ENCODE results near the gene ZBTB43. TPM values are rescaled to one million over a fixed set of nuclear protein-coding genes. Genes with fewer than 3 reads are reported as not detected.

ZBTB43 gene
- total RNA-seq, 1 donor from 2014 or later = 17.7 TPM

DNA sequence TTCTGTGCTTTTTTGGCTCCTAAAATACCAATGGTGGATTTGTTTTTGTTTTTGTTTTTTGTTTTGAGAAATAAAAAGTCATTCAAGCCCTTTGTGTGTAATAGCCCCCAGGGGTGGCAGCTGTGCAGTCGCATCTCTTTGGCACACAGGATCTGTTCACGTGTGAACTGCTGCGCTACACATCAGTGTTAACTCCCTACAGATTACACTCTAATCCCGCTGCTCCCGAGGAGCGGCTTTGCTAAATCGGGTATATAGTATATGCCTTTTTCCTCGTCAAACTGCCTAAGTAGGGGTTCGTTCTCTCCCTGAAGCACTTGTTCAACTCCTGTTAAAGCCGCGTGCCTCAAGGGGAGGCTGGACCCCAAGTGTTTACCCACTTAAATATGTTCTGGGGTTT lies 77.9 kb downstream of the ZBTB43 start:
- Mint-ChIP-seq H3K27ac (ENCODE audit: unreplicated experiment) (no peak overlapping the region), H3K4me3 (ENCODE audit: unreplicated experiment) (no peak overlapping the region), H3K27me3 (ENCODE audit: low read depth) (no peaks in the 10 kb centered on the region), H3K9me3 (ENCODE audit: low read depth) (no peaks in the 10 kb centered on the region), H3K36me3 (ENCODE audit: low read depth) (peaks cover 26% of the 10 kb centered on the region), H3K4me1 (ENCODE audit: low read depth) (no peaks in the 10 kb centered on the region)
- TF ChIP-seq, protein P1, sequence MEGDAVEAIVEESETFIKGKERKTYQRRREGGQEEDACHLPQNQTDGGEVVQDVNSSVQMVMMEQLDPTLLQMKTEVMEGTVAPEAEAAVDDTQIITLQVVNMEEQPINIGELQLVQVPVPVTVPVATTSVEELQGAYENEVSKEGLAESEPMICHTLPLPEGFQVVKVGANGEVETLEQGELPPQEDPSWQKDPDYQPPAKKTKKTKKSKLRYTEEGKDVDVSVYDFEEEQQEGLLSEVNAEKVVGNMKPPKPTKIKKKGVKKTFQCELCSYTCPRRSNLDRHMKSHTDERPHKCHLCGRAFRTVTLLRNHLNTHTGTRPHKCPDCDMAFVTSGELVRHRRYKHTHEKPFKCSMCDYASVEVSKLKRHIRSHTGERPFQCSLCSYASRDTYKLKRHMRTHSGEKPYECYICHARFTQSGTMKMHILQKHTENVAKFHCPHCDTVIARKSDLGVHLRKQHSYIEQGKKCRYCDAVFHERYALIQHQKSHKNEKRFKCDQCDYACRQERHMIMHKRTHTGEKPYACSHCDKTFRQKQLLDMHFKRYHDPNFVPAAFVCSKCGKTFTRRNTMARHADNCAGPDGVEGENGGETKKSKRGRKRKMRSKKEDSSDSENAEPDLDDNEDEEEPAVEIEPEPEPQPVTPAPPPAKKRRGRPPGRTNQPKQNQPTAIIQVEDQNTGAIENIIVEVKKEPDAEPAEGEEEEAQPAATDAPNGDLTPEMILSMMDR (IDR thresholded peaks at IDR 0.05) = no peak
- DNase-seq (ENCODE audit: low spot score) = no peak

- Mint-ChIP-seq H3K27me3 (ENCODE audit: low read depth) (no peaks in the 10 kb centered on the region), H3K9me3 (ENCODE audit: low read depth) (no peaks in the 10 kb centered on the region), H3K27ac (ENCODE audit: unreplicated experiment) (no peak overlapping the region), H3K36me3 (ENCODE audit: low read depth) (peaks cover 26% of the 10 kb centered on the region), H3K4me1 (ENCODE audit: low read depth) (no peaks in the 10 kb centered on the region), H3K4me3 (ENCODE audit: unreplicated experiment) (no peak overlapping the region)
- DNase-seq (ENCODE audit: low spot score) = no peak
- TF ChIP-seq, protein P1 (IDR thresholded peaks at IDR 0.05) = no peak
Measured at GRCh38 chr9:126883636-126884035, 78.8 kb downstream of the ZBTB43 start.

GRCh38 chr9:126885131-126885641 lies 80.3 kb downstream of the ZBTB43 start:
- Mint-ChIP-seq H3K27me3 (ENCODE audit: low read depth) (no peaks in the 10 kb centered on the region), H3K4me3 (ENCODE audit: unreplicated experiment) (no peak overlapping the region), H3K27ac (ENCODE audit: unreplicated experiment) (no peak overlapping the region), H3K9me3 (ENCODE audit: low read depth) (no peaks in the 10 kb centered on the region), H3K4me1 (ENCODE audit: low read depth) (no peaks in the 10 kb centered on the region), H3K36me3 (ENCODE audit: low read depth) (peaks cover 16% of the 10 kb centered on the region)
- TF ChIP-seq, protein P1 (IDR thresholded peaks at IDR 0.05) = no peak
- DNase-seq (ENCODE audit: low spot score) = no peak

- no peaks in the 10 kb centered on the region for H3K4me1 Mint-ChIP-seq (ENCODE audit: low read depth)
- no peak for DNase-seq (ENCODE audit: low spot score)
- TF ChIP-seq, protein P1 (IDR thresholded peaks at IDR 0.05) = no peak
- H3K27ac Mint-ChIP-seq (ENCODE audit: unreplicated experiment) = no peak overlapping the region
- H3K4me3 Mint-ChIP-seq (ENCODE audit: unreplicated experiment) = no peak overlapping the region
- H3K27me3 Mint-ChIP-seq (ENCODE audit: low read depth) = no peaks in the 10 kb centered on the region
- peaks cover 9% of the 10 kb centered on the region for H3K36me3 Mint-ChIP-seq (ENCODE audit: low read depth)
- H3K9me3 Mint-ChIP-seq (ENCODE audit: low read depth) = no peaks in the 10 kb centered on the region
Measured at GRCh38 chr9:126886034-126886822, 81.4 kb downstream of the ZBTB43 start.

DNA sequence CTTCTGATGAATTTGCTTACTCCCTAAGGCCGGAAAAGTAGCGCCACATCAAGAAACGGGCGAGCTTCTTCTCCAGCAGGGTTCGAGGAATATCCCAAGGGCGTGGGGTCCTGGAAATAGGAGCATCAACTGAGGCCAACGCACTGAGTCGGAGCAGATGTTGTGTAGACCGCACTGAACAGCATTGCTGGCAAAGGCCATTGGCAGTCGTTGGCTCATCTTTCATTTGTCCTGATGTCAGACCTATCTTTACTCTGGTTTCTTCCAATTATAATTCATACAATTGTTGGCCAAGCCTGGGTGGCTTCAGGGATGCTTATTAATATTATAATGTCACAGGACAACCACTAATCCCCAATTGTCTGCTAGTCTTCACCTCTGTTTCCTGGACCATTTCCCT lies 82.1 kb downstream of the ZBTB43 start:
- Mint-ChIP-seq H3K9me3 (ENCODE audit: low read depth) (no peaks in the 10 kb centered on the region), H3K27ac (ENCODE audit: unreplicated experiment) (no peak overlapping the region), H3K36me3 (ENCODE audit: low read depth) (peaks cover 6% of the 10 kb centered on the region), H3K4me3 (ENCODE audit: unreplicated experiment) (no peak overlapping the region), H3K27me3 (ENCODE audit: low read depth) (no peaks in the 10 kb centered on the region), H3K4me1 (ENCODE audit: low read depth) (no peaks in the 10 kb centered on the region)
- no peak for DNase-seq (ENCODE audit: low spot score)
- TF ChIP-seq, protein P1 (IDR thresholded peaks at IDR 0.05) = no peak

Other genes with a start within 250 kb of the ZBTB43 start
- gene LMX1B, start 191.1 kb upstream of the ZBTB43 start, total RNA-seq = 0.17 TPM in 1 of 3 replicates, not detected in the others
- gene ZBTB34, start 55.6 kb downstream of the ZBTB43 start, total RNA-seq = 13.3 to 16.2 TPM (median 14.5 TPM) in 3 replicates
- gene RALGPS1, start 109.7 kb downstream of the ZBTB43 start, total RNA-seq = 6.8 to 9.0 TPM (median 8.1 TPM) in 3 replicates